Measurements from ENCODE around the gene FGD1. TPM values are rescaled to one million over a fixed set of nuclear protein-coding genes. Genes with fewer than 3 reads are reported as not detected.
A peak's percentile ranks its signal among the peaks of the same experiment; 100 is the strongest.

Gene FGD1
- total and polyA plus RNA-seq, 2 of the 4 experiments (the other 2 are of a cell fraction): 2.0 to 12.3 TPM

DNA sequence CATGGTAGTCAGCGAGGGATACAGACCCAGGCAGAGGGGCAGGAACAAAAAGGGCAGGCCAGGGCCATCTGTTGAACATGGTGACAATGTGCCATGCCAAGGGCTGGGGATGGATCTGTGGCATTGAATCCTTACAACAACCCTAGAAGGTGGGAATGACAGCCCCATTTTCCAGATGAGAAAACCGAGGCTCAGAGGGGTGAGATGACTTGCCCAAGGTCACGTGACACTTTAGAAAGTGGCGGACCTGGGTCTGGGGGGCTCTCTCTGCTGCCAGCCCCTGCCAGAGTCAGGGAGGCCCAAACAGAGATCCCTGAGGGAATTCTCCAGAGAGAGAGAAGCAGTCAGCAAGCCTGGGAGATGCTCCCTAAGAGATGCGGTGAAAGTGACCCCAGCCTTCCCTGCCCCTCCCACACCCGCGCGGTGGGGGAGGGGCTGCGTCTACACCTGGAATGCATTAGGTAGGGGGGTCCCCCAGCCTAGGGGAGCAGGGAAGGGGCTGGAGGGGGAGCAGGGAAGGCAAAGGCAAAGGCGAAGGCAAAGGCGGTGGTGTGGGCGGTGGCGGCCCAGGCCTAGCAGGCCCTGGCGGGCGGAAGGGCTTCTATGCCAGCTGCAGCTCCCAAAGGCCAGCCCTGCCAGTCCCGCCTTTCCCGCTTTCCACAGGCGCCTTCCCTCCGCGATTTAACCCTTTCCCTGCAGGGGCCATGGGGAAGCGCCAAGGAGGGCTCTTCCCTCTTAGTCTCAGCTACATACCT, 13.0 kb downstream of the FGD1 start:
- Histone ChIP-seq H3K4me2 (ENCODE audit: low read depth, low read length) (peak overlapping the region; percentile 33), H2BK20ac (ENCODE audit: low read depth, low read length) (peak overlapping the region; percentile 22), H2BK120ac (ENCODE audit: low read depth, low read length) (peak overlapping the region; percentile 33), H2AFZ (replicated peaks; ENCODE audit: low read length, poor library complexity) (peak overlapping the region; percentile 64), H3K27ac (ENCODE audit: insufficient read depth, low read length) (peak overlapping the region; percentile 77; the same call in 1 of the 2 replicates), H3K14ac (replicated peaks; ENCODE audit: low read depth, low read length) (peak overlapping the region; percentile 96), H3K56ac (ENCODE audit: extremely low read depth, insufficient read depth, low read length) (peak overlapping the region; percentile 76; the same call in 1 of the 2 replicates), H2AK5ac (ENCODE audit: low read depth, low read length) (peak overlapping the region; percentile 100), H3K9me3 (ENCODE audit: control insufficient read depth, insufficient read depth, low read length) (no peaks in the 10 kb centered on the region), H2BK15ac (ENCODE audit: low read depth, low read length) (peak overlapping the region; percentile 5; the same call in 1 of the 3 replicates), H4K91ac (ENCODE audit: insufficient read depth, low read depth, low read length) (peak overlapping the region; percentile 82), H3K9ac (ENCODE audit: low read depth, low read length) (peak overlapping the region; percentile 57), H3K23ac (ENCODE audit: low read depth, low read length) (peak overlapping the region; percentile 96), H3K36me3 (ENCODE audit: control insufficient read depth, insufficient read depth, low read length) (no peaks in the 10 kb centered on the region), H2AK9ac (replicated peaks; ENCODE audit: low read depth, low read length, poor library complexity) (peak overlapping the region; percentile 85), H3K79me1 (ENCODE audit: low read depth in 1 of 2, low read length in 2 of 2) (peaks cover 11 to 45% of the 10 kb centered on the region in 2 experiments), H3K27me3 (ENCODE audit: control insufficient read depth, insufficient read depth, low read length) (no peaks in the 10 kb centered on the region), H4K5ac (ENCODE audit: low read depth, low read length) (peak overlapping the region; percentile 73), H3K4me3 (ENCODE audit: insufficient read depth, low read depth, low read length) (no peak overlapping the region), H2BK5ac (ENCODE audit: low read depth, low read length, poor library complexity, severe bottlenecking) (peak overlapping the region; percentile 76), H4K8ac (ENCODE audit: low read depth in 2 of 2, low read length in 2 of 2) (peak overlapping the region; percentile 93 to 95), H3K4ac (ENCODE audit: low read depth, low read length) (peak overlapping the region; percentile 92), H3K9me1 (ENCODE audit: insufficient read depth, low read length) (peaks cover 13% of the 10 kb centered on the region), H4K20me1 (ENCODE audit: insufficient read depth, low read length) (no peaks in the 10 kb centered on the region), H3K4me1 (ENCODE audit: control insufficient read depth, insufficient read depth, low read length) (peaks cover 21% of the 10 kb centered on the region), H3K18ac (ENCODE audit: low read depth, low read length) (peak overlapping the region; percentile 80)
- POLR2A ChIA-PET (ENCODE audit: unreplicated experiment): no interaction called here
- DNase-seq: no peak
- CTCF ChIA-PET: no interaction called here
- dilution Hi-C loops (cut with HindIII; ENCODE audit: low sequenced_read_pairs, unreplicated experiment) (no loop called here), intact Hi-C loops (cut with micrococcal nuclease) (no loop called here), in situ Hi-C loops (cut with MboI; ENCODE audit: low sequenced_read_pairs) (no loop called here)
- WGBS, 2 experiments (ENCODE audit: extremely low coverage in 2 of 2, insufficient read length in 1 of 2): 31% methylated on average over 11 of the region's 21 CpGs; no CpG with 5 or more reads in 1 of the 2 experiments
- no TSS peak for BruUV-seq (replicated peaks)
- ATAC-seq (ENCODE audit: low read depth): peak; percentile 16; the same call in 1 of the 2 replicates
- TF ChIP-seq POLR2A (IDR thresholded peaks at IDR 0.05; ENCODE audit: low read depth, low read length) (no peak), MAFK (IDR thresholded peaks at IDR 0.05; ENCODE audit: low read depth, low read length) (no peak), CEBPB (IDR thresholded peaks at IDR 0.05; ENCODE audit: low read depth, low read length) (no peak), RCOR1 (IDR thresholded peaks at IDR 0.05; ENCODE audit: insufficient replicate concordance, low read length) (no peak), SMC3 (IDR thresholded peaks at IDR 0.05; ENCODE audit: low read depth, low read length) (no peak), RFX5 (IDR thresholded peaks at IDR 0.05; ENCODE audit: low read depth, low read length) (no peak), RAD21 (IDR thresholded peaks at IDR 0.05; ENCODE audit: low read length) (no peak), FOS (IDR thresholded peaks at IDR 0.05; ENCODE audit: low read depth, low read length) (no peak), NFE2L2 (IDR thresholded peaks at IDR 0.05; ENCODE audit: low read depth, low read length) (no peak), BHLHE40 (IDR thresholded peaks at IDR 0.05; ENCODE audit: low read depth, low read length) (no peak), CHD1 (IDR thresholded peaks at IDR 0.05; ENCODE audit: low read depth, low read length) (no peak), MXI1 (IDR thresholded peaks at IDR 0.05; ENCODE audit: borderline replicate concordance, low read depth, low read length) (no peak)
- TF ChIP-seq, protein P1, sequence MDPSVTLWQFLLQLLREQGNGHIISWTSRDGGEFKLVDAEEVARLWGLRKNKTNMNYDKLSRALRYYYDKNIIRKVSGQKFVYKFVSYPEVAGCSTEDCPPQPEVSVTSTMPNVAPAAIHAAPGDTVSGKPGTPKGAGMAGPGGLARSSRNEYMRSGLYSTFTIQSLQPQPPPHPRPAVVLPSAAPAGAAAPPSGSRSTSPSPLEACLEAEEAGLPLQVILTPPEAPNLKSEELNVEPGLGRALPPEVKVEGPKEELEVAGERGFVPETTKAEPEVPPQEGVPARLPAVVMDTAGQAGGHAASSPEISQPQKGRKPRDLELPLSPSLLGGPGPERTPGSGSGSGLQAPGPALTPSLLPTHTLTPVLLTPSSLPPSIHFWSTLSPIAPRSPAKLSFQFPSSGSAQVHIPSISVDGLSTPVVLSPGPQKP (IDR thresholded peaks at IDR 0.05; ENCODE audit: borderline replicate concordance, low read depth, low read length): no peak
- TF ChIP-seq, protein P2, sequence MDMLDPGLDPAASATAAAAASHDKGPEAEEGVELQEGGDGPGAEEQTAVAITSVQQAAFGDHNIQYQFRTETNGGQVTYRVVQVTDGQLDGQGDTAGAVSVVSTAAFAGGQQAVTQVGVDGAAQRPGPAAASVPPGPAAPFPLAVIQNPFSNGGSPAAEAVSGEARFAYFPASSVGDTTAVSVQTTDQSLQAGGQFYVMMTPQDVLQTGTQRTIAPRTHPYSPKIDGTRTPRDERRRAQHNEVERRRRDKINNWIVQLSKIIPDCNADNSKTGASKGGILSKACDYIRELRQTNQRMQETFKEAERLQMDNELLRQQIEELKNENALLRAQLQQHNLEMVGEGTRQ (IDR thresholded peaks at IDR 0.05; ENCODE audit: low read depth, low read length): no peak
- TF ChIP-seq, protein P3, sequence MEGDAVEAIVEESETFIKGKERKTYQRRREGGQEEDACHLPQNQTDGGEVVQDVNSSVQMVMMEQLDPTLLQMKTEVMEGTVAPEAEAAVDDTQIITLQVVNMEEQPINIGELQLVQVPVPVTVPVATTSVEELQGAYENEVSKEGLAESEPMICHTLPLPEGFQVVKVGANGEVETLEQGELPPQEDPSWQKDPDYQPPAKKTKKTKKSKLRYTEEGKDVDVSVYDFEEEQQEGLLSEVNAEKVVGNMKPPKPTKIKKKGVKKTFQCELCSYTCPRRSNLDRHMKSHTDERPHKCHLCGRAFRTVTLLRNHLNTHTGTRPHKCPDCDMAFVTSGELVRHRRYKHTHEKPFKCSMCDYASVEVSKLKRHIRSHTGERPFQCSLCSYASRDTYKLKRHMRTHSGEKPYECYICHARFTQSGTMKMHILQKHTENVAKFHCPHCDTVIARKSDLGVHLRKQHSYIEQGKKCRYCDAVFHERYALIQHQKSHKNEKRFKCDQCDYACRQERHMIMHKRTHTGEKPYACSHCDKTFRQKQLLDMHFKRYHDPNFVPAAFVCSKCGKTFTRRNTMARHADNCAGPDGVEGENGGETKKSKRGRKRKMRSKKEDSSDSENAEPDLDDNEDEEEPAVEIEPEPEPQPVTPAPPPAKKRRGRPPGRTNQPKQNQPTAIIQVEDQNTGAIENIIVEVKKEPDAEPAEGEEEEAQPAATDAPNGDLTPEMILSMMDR (conservative IDR thresholded peaks at IDR 0.05; ENCODE audit: low read depth, low read length): no peak
